Body of pancreas (tissue), 4 donors: ENCODE results near the gene ABR. TPM values are rescaled to one million over a fixed set of nuclear protein-coding genes. Genes with fewer than 3 reads are reported as not detected.

Experiments
- ATAC-seq: fragments of 150-250 bp; one replicate; pipeline ENCODE4 v1.9.1; 2016
- DNase-seq, 4 donors: peaks; one replicate each; pipeline ENCODE4 v3.0.0-alpha.2; 2019
- H3K27ac ChIP-seq, 4 donors: fragments of 200-600 bp; sonication (generic); 1 replicate in 3 of 4; 2 replicates in 1 of 4; pipeline versions ENCODE4 v1.5.1 to v1.6.1; 2016 to 2019; ENCODE audit warnings: mild to moderate bottlenecking in 1 of 4, mixed read lengths in 1 of 4, moderate library complexity in 1 of 4
- H3K27me3 ChIP-seq, 2 donors: fragments of 200-600 bp; sonication (generic); one replicate each; pipeline ENCODE4 v1.6.0; 2016; ENCODE audit warnings: mild to moderate bottlenecking in 1 of 2
- H3K36me3 ChIP-seq, 2 donors: fragments of 200-600 bp; sonication (generic); replicated peaks in 1 of 2; 2 replicates each; pipeline ENCODE4 v1.5.1; 2016; ENCODE audit warnings: low read depth in 2 of 2; ENCODE audit not compliant: insufficient read depth in 1 of 2
- H3K4me1 ChIP-seq: fragments of 200-600 bp; sonication (generic); one replicate; pipeline ENCODE4 v1.6.0; 2016
- H3K4me3 ChIP-seq, 2 donors: fragments of 200-600 bp; sonication (generic); 1 replicate in 1 of 2; 2 replicates in 1 of 2; pipeline ENCODE4 v1.5.1; 2016 to 2019
- H3K9me3 ChIP-seq, 3 donors: fragments of 200-600 bp; sonication (generic); 1 replicate in 2 of 3; 2 replicates in 1 of 3; pipeline ENCODE4 v1.5.1; 2016
- CTCF ChIP-seq, 7 experiments: fragments of 450-650 bp in 4 of 7; fragments of 200-600 bp in 3 of 7; sonication (generic) in 3 of 7; IDR thresholded peaks; one replicate each; pipeline ENCODE4 v1.5.1; 2016 to 2019; ENCODE audit warnings: antibody characterized with exemption in 7 of 7
- POLR2A ChIP-seq, 3 donors: fragments of 450-650 bp; IDR thresholded peaks; one replicate each; pipeline ENCODE4 v1.6.1; 2016; ENCODE audit warnings: antibody characterized with exemption in 3 of 3, mild to moderate bottlenecking in 2 of 3
- WGBS, 2 donors: methylation state at CpG; one replicate each; pipeline ENCODE4 v1.1.5; 2017; 5-methylcytosine and 5-hydroxymethylcytosine counted together
- intact Hi-C: fragments of 100-400 bp; cut with DNase I; formaldehyde crosslinking; loops from one replicate; pipeline ENCODE4 v1.15.1; 2023
- total RNA-seq, 2 donors: library from RNA; depleted of rRNA; stranded (reverse); fragments of >200 nt; gene quantifications; one replicate each; pipeline ENCODE4 v1.1.0, GENCODE V29; 2016

ABR gene
- total RNA-seq, 2 donors from 2014 or later = 32.4 to 46.8 TPM

GRCh38 chr17:1143573-1143972 is 36.2 kb downstream of the ABR start:
- no peak overlapping the region for H3K27ac ChIP-seq
- H3K36me3 ChIP-seq = no peaks in the 10 kb centered on the region
- no peaks in the 10 kb centered on the region for H3K9me3 ChIP-seq
- H3K27me3 ChIP-seq = peaks cover 0 to 6% of the 10 kb centered on the region in 2 donors
- no peak for DNase-seq
- WGBS, 2 donors = 23 to 37% methylated on average over 3 to 9 of the region's 10 CpGs
- no peak for ATAC-seq
- TF ChIP-seq CTCF (IDR thresholded peaks at IDR 0.05) (no peak), POLR2A (IDR thresholded peaks at IDR 0.05) (no peak)
- no peak overlapping the region for H3K4me3 ChIP-seq
- no peaks in the 10 kb centered on the region for H3K4me1 ChIP-seq
- intact Hi-C loops = no loop called here

GRCh38 chr17:1142561-1142971 is 37.2 kb downstream of the ABR start:
- H3K4me1 ChIP-seq = no peaks in the 10 kb centered on the region
- ATAC-seq = no peak
- H3K27me3 ChIP-seq = peaks cover 0 to 6% of the 10 kb centered on the region in 2 donors
- H3K9me3 ChIP-seq = no peaks in the 10 kb centered on the region
- 73 to 82% methylated on average over 9 to 12 of the region's 14 CpGs for WGBS, 2 donors
- TF ChIP-seq CTCF (IDR thresholded peaks at IDR 0.05) (no peak), POLR2A (IDR thresholded peaks at IDR 0.05) (no peak)
- intact Hi-C loops = no loop called here
- H3K27ac ChIP-seq = no peak overlapping the region
- H3K4me3 ChIP-seq = no peak overlapping the region
- DNase-seq = no peak
- H3K36me3 ChIP-seq = no peaks in the 10 kb centered on the region

- 81 to 84% methylated on average over 18 of the region's 18 CpGs for WGBS, 2 donors
- ATAC-seq (peak; percentile 55), DNase-seq (peak in 2 of 4 donors; percentile 37 to 54)
- Histone ChIP-seq H3K27me3 (peaks cover 0 to 6% of the 10 kb centered on the region in 2 donors), H3K9me3 (no peaks in the 10 kb centered on the region), H3K4me1 (no peaks in the 10 kb centered on the region), H3K27ac (no peak overlapping the region), H3K36me3 (no peaks in the 10 kb centered on the region), H3K4me3 (no peak overlapping the region)
- TF ChIP-seq CTCF (IDR thresholded peaks at IDR 0.05) = no peak
- no peak for TF ChIP-seq POLR2A (IDR thresholded peaks at IDR 0.05)
- intact Hi-C loops = no loop called here
These were observed 42.3 kb downstream of the ABR start for GRCh38 chr17:1137465-1137894.

- H3K27ac ChIP-seq = no peak overlapping the region
- no peaks in the 10 kb centered on the region for H3K9me3 ChIP-seq
- intact Hi-C loops = no loop called here
- no peak overlapping the region for H3K4me3 ChIP-seq
- H3K27me3 ChIP-seq = peaks cover 0 to under 1% of the 10 kb centered on the region in 2 donors
- DNase-seq = no peak
- no peaks in the 10 kb centered on the region for H3K4me1 ChIP-seq
- no peak for TF ChIP-seq CTCF (IDR thresholded peaks at IDR 0.05)
- TF ChIP-seq POLR2A (IDR thresholded peaks at IDR 0.05) = no peak
- H3K36me3 ChIP-seq = no peaks in the 10 kb centered on the region
- 86 to 91% methylated on average over 6 of the region's 6 CpGs for WGBS, 2 donors
- no peak for ATAC-seq
These were observed 43.0 kb downstream of the ABR start for GRCh38 chr17:1136748-1137147.

GRCh38 chr17:1134634-1135324 is 45.0 kb downstream of the ABR start:
- ATAC-seq = no peak
- Histone ChIP-seq H3K4me1 (no peaks in the 10 kb centered on the region), H3K9me3 (no peaks in the 10 kb centered on the region), H3K36me3 (no peaks in the 10 kb centered on the region), H3K27me3 (no peaks in the 10 kb centered on the region), H3K27ac (no peak overlapping the region), H3K4me3 (no peak overlapping the region)
- DNase-seq = peak in 1 of 4 donors; percentile 23
- TF ChIP-seq POLR2A (IDR thresholded peaks at IDR 0.05) (no peak), CTCF (IDR thresholded peaks at IDR 0.05) (no peak)
- WGBS, 2 donors = 76 to 80% methylated on average over 27 to 29 of the region's 29 CpGs
- intact Hi-C loops = no loop called here
